Glutamatergic neuron (in vitro differentiated cells): ENCODE results near the gene MCUR1. TPM values are rescaled to one million over a fixed set of nuclear protein-coding genes. Genes with fewer than 3 reads are reported as not detected.

ENCODE experiments used
- DNase-seq: peaks from one replicate; pipeline ENCODE4 v3.0.0; 2022
- H3K27ac Mint-ChIP-seq: one replicate; pipeline ENCODE4 v1.8.0; 2020; ENCODE audit warnings: mild to moderate bottlenecking, mixed read lengths, inconsistent platforms; ENCODE audit not compliant: unreplicated experiment
- H3K27me3 Mint-ChIP-seq: one replicate; pipeline ENCODE4 v1.8.0; 2020; ENCODE audit warnings: mild to moderate bottlenecking, moderate library complexity, mixed read lengths, inconsistent platforms; ENCODE audit not compliant: unreplicated experiment
- H3K36me3 Mint-ChIP-seq: one replicate; pipeline ENCODE4 v1.8.0; 2020; ENCODE audit warnings: mild to moderate bottlenecking, mixed read lengths, inconsistent platforms; ENCODE audit not compliant: unreplicated experiment
- H3K4me1 Mint-ChIP-seq: one replicate; pipeline ENCODE4 v1.8.0; 2020; ENCODE audit warnings: mild to moderate bottlenecking, low read depth, mixed read lengths, inconsistent platforms; ENCODE audit not compliant: unreplicated experiment
- H3K4me3 Mint-ChIP-seq: one replicate; pipeline ENCODE4 v1.8.0; 2020; ENCODE audit warnings: mild to moderate bottlenecking, mixed read lengths, inconsistent platforms; ENCODE audit not compliant: unreplicated experiment
- H3K9me3 Mint-ChIP-seq: one replicate; pipeline ENCODE4 v1.8.0; 2020; ENCODE audit warnings: mild to moderate bottlenecking, moderate library complexity, mixed read lengths, inconsistent platforms; ENCODE audit not compliant: unreplicated experiment
- total RNA-seq: library from RNA; stranded (reverse); fragmentation: NEBNext Ultra II Directional; extraction: Animal tissue kit (Norgen Biotek cat#: 25700); gene quantifications from one replicate; pipeline ENCODE4 v1.2.1, GENCODE V29; 2021; ENCODE audit not compliant: unreplicated experiment
- TF ChIP-seq, protein P1 (sequence below): fragments of 200-600 bp; sonication (generic); IDR thresholded peaks from one replicate; pipeline ENCODE4 v1.5.0; 2021; ENCODE audit not compliant: partially characterized antibody, unreplicated experiment

Gene MCUR1
- total RNA-seq, 1 donor from 2014 or later: 14.1 TPM

DNA sequence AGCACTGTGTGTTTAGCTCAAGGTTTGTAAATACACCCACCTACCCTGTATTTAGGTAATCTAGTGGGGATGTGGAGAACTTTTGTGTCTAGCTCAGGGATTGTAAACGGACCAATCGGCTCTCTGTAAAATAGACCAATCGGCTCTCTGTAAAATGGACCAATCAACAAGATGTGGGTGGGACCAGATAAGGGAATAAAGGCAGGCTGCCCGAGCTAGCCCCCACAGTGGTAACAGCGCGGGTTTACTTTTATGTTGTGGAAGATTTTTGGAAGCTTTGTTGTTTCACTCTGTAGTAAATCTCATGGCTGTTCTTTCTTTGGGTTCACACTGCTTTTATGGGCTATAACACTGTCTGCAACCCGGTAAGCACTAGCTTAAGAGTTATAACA, 70.6 kb downstream of the MCUR1 start:
- no peak overlapping the region for H3K4me3 Mint-ChIP-seq
- H3K27me3 Mint-ChIP-seq: no peaks in the 10 kb centered on the region
- no peak for DNase-seq
- peaks cover 7% of the 10 kb centered on the region for H3K36me3 Mint-ChIP-seq
- peaks cover 4% of the 10 kb centered on the region for H3K9me3 Mint-ChIP-seq
- no peak overlapping the region for H3K27ac Mint-ChIP-seq
- H3K4me1 Mint-ChIP-seq: no peaks in the 10 kb centered on the region
- TF ChIP-seq, protein P1, sequence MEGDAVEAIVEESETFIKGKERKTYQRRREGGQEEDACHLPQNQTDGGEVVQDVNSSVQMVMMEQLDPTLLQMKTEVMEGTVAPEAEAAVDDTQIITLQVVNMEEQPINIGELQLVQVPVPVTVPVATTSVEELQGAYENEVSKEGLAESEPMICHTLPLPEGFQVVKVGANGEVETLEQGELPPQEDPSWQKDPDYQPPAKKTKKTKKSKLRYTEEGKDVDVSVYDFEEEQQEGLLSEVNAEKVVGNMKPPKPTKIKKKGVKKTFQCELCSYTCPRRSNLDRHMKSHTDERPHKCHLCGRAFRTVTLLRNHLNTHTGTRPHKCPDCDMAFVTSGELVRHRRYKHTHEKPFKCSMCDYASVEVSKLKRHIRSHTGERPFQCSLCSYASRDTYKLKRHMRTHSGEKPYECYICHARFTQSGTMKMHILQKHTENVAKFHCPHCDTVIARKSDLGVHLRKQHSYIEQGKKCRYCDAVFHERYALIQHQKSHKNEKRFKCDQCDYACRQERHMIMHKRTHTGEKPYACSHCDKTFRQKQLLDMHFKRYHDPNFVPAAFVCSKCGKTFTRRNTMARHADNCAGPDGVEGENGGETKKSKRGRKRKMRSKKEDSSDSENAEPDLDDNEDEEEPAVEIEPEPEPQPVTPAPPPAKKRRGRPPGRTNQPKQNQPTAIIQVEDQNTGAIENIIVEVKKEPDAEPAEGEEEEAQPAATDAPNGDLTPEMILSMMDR: no peak

DNA sequence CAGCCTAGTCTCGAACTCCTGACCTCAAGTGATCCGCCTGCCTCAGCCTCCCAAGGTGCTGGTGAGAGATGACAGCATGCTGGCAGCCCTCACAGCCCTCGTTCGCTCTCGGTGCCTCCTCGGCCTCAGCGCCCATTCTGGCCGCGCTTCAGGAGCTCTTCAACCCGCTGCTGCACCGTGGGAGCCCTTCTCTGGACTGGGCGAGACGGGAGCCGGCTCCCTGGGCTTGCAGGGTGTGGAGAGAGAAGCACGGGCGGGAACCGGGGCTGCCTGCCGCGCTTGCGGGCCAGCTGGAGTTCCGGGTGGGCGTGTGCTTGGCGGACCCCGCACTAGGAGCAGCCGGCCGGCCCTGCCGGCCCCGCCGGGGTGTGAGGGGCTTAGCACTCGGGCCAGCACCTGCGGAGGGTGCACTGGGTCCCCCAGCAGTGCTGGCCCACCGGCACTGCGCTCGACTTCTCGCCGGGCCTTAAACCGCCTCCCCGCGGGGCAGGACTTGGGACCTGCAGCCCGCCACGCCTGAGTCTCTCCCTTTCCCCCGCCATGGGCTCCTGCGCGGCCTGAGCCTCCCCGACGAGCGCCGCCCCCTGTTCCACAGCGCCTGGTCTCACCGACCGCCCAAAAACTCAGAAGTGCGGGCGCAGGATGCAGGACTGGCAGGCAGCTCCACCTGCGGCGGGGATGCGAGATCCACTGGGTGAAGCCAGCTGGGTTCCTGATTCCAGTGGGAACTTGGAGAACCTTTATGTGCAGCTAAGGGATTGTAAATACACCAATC, 71.2 kb downstream of the MCUR1 start:
- TF ChIP-seq, protein P1: no peak
- Mint-ChIP-seq H3K36me3 (peaks cover 7% of the 10 kb centered on the region), H3K27me3 (no peaks in the 10 kb centered on the region), H3K9me3 (peaks cover 4% of the 10 kb centered on the region), H3K27ac (no peak overlapping the region), H3K4me3 (no peak overlapping the region), H3K4me1 (no peaks in the 10 kb centered on the region)
- DNase-seq: no peak

DNA sequence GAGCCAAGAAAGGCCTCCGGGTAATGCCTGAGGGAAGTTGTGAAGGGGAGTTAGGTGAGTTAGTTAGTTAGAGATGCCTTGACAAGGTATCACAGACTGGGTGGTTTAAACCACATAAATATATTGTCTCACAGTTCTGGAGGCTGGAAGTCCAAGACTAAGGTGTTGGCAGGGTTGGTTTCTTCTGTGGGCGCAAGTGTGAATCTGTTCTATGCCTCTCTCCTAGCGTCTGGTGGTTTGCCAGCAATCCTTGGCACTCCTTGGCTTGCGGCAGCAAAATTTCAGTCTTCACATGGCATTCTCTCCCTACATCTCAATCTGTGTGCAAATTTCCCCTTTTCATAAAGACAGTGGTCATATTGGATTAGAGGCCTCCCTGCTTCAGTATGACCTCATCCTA, 73.0 kb downstream of the MCUR1 start:
- no peaks in the 10 kb centered on the region for H3K4me1 Mint-ChIP-seq
- no peak for DNase-seq
- peaks cover 4% of the 10 kb centered on the region for H3K9me3 Mint-ChIP-seq

More for the DNA sequence above, 73.0 kb downstream of the MCUR1 start:
- no peak overlapping the region for H3K27ac Mint-ChIP-seq
- H3K27me3 Mint-ChIP-seq: no peaks in the 10 kb centered on the region
- TF ChIP-seq, protein P1: no peak
- H3K36me3 Mint-ChIP-seq: peaks cover 7% of the 10 kb centered on the region
- H3K4me3 Mint-ChIP-seq: no peak overlapping the region

Other genes starting within 250 kb of the MCUR1 start
- 4.9 TPM for gene SIRT5, start 240.0 kb downstream of the MCUR1 start, total RNA-seq
- gene NOL7, start 199.2 kb downstream of the MCUR1 start, total RNA-seq: 28.0 TPM
- gene RANBP9, start 102.7 kb downstream of the MCUR1 start, total RNA-seq: 50.2 TPM
- 1.8 TPM for gene RNF182, start 110.4 kb upstream of the MCUR1 start, total RNA-seq